ENCODE results near the gene RIPPLY3. TPM values are rescaled to one million over a fixed set of nuclear protein-coding genes. Genes with fewer than 3 reads are reported as not detected.

RIPPLY3 gene, protein sequence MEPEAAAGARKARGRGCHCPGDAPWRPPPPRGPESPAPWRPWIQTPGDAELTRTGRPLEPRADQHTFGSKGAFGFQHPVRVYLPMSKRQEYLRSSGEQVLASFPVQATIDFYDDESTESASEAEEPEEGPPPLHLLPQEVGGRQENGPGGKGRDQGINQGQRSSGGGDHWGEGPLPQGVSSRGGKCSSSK
- total RNA-seq, result not detected

DNA sequence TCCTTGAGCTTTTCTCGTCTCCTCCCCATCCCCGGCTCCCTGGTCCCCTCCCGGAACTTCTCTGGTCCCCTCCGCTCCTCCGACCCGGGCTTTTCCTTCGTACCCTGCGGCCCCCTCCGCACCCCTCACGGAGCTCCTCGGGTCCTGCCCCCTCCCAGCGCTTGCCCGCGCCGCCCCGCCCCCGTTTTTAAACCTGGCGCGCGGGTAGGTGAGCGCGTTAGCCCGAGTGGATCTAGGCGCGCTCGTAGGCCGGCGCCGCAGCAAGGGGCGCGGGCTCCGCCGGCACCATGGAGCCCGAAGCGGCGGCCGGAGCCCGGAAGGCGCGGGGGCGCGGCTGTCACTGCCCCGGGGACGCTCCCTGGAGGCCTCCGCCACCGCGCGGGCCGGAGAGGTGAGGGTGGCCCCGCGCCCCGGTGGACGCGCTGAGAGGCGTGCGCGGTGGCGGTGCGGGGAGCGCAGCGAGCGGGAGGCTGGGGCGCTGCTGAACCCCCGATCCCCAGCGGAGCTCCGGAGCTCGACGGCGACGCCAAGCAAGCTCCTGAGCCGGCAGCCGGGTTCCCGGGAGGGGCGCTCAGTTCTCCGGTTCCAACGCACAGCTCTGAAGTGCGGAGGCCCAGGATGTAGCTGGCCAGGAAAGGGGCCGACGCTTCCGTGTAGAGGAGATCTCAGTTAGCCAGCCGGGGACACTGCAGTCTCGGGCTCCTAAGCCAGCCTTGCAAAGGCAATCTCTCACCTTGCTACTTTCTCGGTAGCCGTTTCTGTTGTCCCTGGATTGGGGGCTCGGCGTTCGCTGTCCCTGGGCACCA is at the start of gene RIPPLY3:
RIPPLY3 (plus strand) TSS at position 217 of the 806 bp plus-strand sequence; CDS start at position 288, 71 bp downstream.

DNA sequence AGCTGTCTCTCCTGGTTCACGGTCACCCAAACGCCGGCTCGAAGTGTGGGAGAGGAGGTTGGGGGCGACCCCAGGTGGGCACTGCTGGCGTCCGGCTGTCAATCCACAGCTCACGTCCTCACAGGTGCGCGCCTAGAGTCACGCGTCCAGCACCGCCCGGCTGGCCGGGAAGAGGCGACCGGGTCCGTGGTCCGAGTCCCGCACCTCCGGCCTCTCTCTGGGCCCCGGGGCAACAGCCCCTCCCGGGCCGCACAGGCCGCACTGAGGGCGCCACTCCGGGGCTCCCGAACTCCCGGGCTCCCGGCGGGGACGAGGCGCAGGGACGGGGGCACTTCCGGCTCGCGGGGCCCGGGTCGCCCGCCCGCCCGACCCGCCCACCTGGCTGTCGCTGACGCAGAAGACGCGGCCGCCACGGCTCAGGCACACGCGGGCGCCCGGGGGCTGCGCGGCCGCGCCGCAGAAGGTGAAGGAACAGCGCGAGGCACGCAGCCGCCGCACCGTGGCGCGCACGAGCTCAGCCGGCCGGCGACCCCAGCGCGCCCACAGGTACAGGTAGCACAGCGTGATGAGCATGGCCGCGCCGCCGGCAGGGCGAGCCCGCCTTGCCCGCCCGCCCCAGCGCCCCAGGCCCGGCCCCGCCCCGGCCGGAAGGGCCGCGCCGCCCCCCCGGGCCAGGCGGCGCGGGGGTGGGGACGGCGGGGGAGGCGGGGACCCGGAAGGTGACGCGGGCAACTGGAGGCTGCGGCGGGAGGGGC is 40.3 kb upstream of the RIPPLY3 start, which contains the start of gene HLCS:
HLCS (minus strand) TSS at position 604 of the 755 bp plus-strand sequence; CDS start at position 573, 31 bp downstream.

Small RNA genes lying within 50 kb of the gene (small RNA-seq; reads per million reads assigned to genes)
- gene RF00019 (0 reads per million in 2 donors), gene RNU6-696P (0 reads per million in 2 donors)

Other genes with a start within 250 kb of the RIPPLY3 start
- 10 to 100 TPM; 16.3 to 31.3 TPM for gene HLCS, start 40.0 kb upstream of the RIPPLY3 start, total RNA-seq
- gene PIGP, start 66.4 kb downstream of the RIPPLY3 start, total RNA-seq, result 10 to 100 TPM in 1 of 2 donors, 1 to 10 TPM in 1; 4.7 to 12.0 TPM
- 100 to 1,000 TPM in 1 of 2 donors, 10 to 100 TPM in 1; 60.6 to 130 TPM for gene TTC3, start 66.6 kb downstream of the RIPPLY3 start, total RNA-seq